Adrenal gland (tissue), 12 donors: ENCODE measurements around the gene FBLN5. TPM values are rescaled to one million over a fixed set of nuclear protein-coding genes. Genes with fewer than 3 reads are reported as not detected.

Source experiments
- DNase-seq, 7 donors: peaks; one replicate each; pipeline ENCODE4 v3.0.0-alpha.2; 2019 to 2020
- H3K27ac ChIP-seq, 5 donors: fragments of 200-600 bp; sonication (generic) in 4 of 5; 1 replicate in 3 of 5; 2 replicates in 2 of 5; pipeline versions ENCODE4 v1.5.1 to v1.8.0; 2016 to 2020; ENCODE audit warnings: mild to moderate bottlenecking in 1 of 5
- H3K27me3 ChIP-seq: fragments of 200-600 bp; 2 replicates; pipeline ENCODE4 v1.8.0; 2021
- H3K36me3 ChIP-seq, 2 donors: fragments of 200-600 bp; replicated peaks in 1 of 2; 1 replicate in 1 of 2; 2 replicates in 1 of 2; pipeline versions ENCODE4 v1.5.1 to v1.8.0; 2018 to 2022
- H3K4me1 ChIP-seq, 2 donors: fragments of 200-600 bp; replicated peaks in 1 of 2; 1 replicate in 1 of 2; 2 replicates in 1 of 2; pipeline versions ENCODE4 v1.5.1 to v1.8.0; 2018 to 2021
- H3K4me3 ChIP-seq, 4 donors: fragments of 200-600 bp; sonication (generic) in 3 of 4; one replicate each; pipeline ENCODE4 v1.5.1; 2016 to 2018
- H3K9me3 ChIP-seq, 3 donors: fragments of 200-600 bp; sonication (generic) in 1 of 3; replicated peaks in 1 of 3; 1 replicate in 2 of 3; 2 replicates in 1 of 3; pipeline versions ENCODE4 v1.5.1 to v1.8.0; 2016 to 2021
- POLR2A ChIP-seq, 2 donors: fragments of 450-650 bp; IDR thresholded peaks; one replicate each; pipeline ENCODE4 v1.6.1; 2017; ENCODE audit warnings: antibody characterized with exemption in 2 of 2, mild to moderate bottlenecking in 2 of 2, moderate library complexity in 1 of 2
- WGBS, 4 donors: extraction: QIAGEN DNeasy Blood & Tissue Kit in 2 of 4; methylation state at CpG; one replicate each; pipeline versions ENCODE4 v1.1.5 to v1.1.7; 2013 to 2017; 5-methylcytosine and 5-hydroxymethylcytosine counted together
- intact Hi-C, 2 donors: fragments of 100-400 bp; cut with DNase I; formaldehyde crosslinking; loops; one replicate each; pipeline versions ENCODE4 v1.14.1 to v1.15.0; 2022 to 2023
- polyA plus RNA-seq, 3 donors: library from polyadenylated mRNA; stranded (reverse); fragments of 200-250 nt in 2 of 3; fragments of 350-450 nt in 1 of 3; fragmentation: Illumina TruSeq in 1 of 3; extraction: RNeasy Lipid Tissue Mini Kit (QIAGEN cat#74804) in 1 of 3; gene quantifications; one replicate each; pipeline ENCODE4 v1.2.3, GENCODE V29; 2013 to 2014
- total RNA-seq, 9 donors: library from RNA; depleted of rRNA in 4 of 9; stranded (reverse); fragments of >200 nt in 4 of 9; fragments of 120-200 nt in 1 of 9; fragmentation: NEBNext Ultra II Directional in 1 of 9; extraction: Animal tissue kit (Norgen Biotek cat#: 25700) in 1 of 9; gene quantifications; one replicate each; pipeline versions ENCODE4 v1.1.0 to v1.2.4, GENCODE V29; 2013 to 2023
- TF ChIP-seq, protein P1 (sequence below), 6 experiments: fragments of 450-650 bp in 4 of 6; fragments of 200-600 bp in 2 of 6; sonication (generic) in 1 of 6; IDR thresholded peaks; 1 replicate in 5 of 6; 2 replicates in 1 of 6; pipeline versions ENCODE4 v1.5.1 to v1.8.0; 2016 to 2021; ENCODE audit warnings: antibody characterized with exemption in 6 of 6, mild to moderate bottlenecking in 2 of 6, moderate library complexity in 1 of 6
- donor health status: healthy with polysubstance abuse.
- donor health status: Bipolar disorder and iron deficiency.
- donor health status: DM: yes; HTN: yes; CAD: no.
- donor health status: DM: no; HTN: no; CAD: no.
- donor health status: DM: no; HTN: no; CAD: no.
- donor health status: DM: yes; HTN: yes; CAD: no.

FBLN5 gene
- total and polyA plus RNA-seq, 12 donors, result 26.0 to 389 (median 125) TPM

- 31 to 54% (median 45%) methylated on average over 12 of the region's 12 CpGs for WGBS, 4 donors
- Histone ChIP-seq H3K4me3 (peak overlapping the region in 1 of 4 donors; percentile 83), H3K9me3 (no peaks in the 10 kb centered on the region), H3K4me1 (peaks cover 5 to 15% of the 10 kb centered on the region in 2 donors), H3K36me3 (no peaks in the 10 kb centered on the region), H3K27ac (peak overlapping the region in 1 of 5 donors; percentile 82), H3K27me3 (peaks cover 17% of the 10 kb centered on the region)
- TF ChIP-seq, protein P1, sequence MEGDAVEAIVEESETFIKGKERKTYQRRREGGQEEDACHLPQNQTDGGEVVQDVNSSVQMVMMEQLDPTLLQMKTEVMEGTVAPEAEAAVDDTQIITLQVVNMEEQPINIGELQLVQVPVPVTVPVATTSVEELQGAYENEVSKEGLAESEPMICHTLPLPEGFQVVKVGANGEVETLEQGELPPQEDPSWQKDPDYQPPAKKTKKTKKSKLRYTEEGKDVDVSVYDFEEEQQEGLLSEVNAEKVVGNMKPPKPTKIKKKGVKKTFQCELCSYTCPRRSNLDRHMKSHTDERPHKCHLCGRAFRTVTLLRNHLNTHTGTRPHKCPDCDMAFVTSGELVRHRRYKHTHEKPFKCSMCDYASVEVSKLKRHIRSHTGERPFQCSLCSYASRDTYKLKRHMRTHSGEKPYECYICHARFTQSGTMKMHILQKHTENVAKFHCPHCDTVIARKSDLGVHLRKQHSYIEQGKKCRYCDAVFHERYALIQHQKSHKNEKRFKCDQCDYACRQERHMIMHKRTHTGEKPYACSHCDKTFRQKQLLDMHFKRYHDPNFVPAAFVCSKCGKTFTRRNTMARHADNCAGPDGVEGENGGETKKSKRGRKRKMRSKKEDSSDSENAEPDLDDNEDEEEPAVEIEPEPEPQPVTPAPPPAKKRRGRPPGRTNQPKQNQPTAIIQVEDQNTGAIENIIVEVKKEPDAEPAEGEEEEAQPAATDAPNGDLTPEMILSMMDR (IDR thresholded peaks at IDR 0.05), result no peak
- no peak for TF ChIP-seq POLR2A (IDR thresholded peaks at IDR 0.05)
- DNase-seq, result no peak
- intact Hi-C loops, result no loop called here
These were observed 110.4 kb downstream of the FBLN5 start for GRCh38 chr14:91837076-91837475.

GRCh38 chr14:91835920-91836843, 111.3 kb downstream of the FBLN5 start:
- Histone ChIP-seq H3K9me3 (no peaks in the 10 kb centered on the region), H3K4me1 (peaks cover 5 to 15% of the 10 kb centered on the region in 2 donors), H3K27me3 (peaks cover 17% of the 10 kb centered on the region), H3K27ac (peak overlapping the region in 4 of 5 donors; percentile 24 to 82 (median 34)), H3K4me3 (peak overlapping the region in 3 of 4 donors; percentile 24 to 92 (median 83)), H3K36me3 (no peaks in the 10 kb centered on the region)
- TF ChIP-seq POLR2A (IDR thresholded peaks at IDR 0.05), result peak in 1 of 2 donors; percentile 13
- TF ChIP-seq, protein P1 (IDR thresholded peaks at IDR 0.05), result no peak
- DNase-seq, result peak; percentile 32 to 84 (median 66)
- 1 to 6% (median 2%) methylated on average over 26 to 84 of the region's 84 CpGs for WGBS, 4 donors
- intact Hi-C loops, result no loop called here

- peak overlapping the region in 2 of 5 donors; percentile 24 to 82 for H3K27ac ChIP-seq
- no peaks in the 10 kb centered on the region for H3K9me3 ChIP-seq
- no peak for DNase-seq
- peaks cover 5 to 15% of the 10 kb centered on the region in 2 donors for H3K4me1 ChIP-seq
- no peaks in the 10 kb centered on the region for H3K36me3 ChIP-seq
- WGBS, 4 donors, result 9 to 15% (median 12%) methylated on average over 11 to 19 of the region's 19 CpGs
- TF ChIP-seq, protein P1 (IDR thresholded peaks at IDR 0.05), result no peak
- no peak for TF ChIP-seq POLR2A (IDR thresholded peaks at IDR 0.05)
- peaks cover 16% of the 10 kb centered on the region for H3K27me3 ChIP-seq
- intact Hi-C loops, result no loop called here
- peak overlapping the region in 2 of 4 donors; percentile 83 to 92 for H3K4me3 ChIP-seq
These were observed 112.1 kb downstream of the FBLN5 start for GRCh38 chr14:91835197-91835919.

DNA sequence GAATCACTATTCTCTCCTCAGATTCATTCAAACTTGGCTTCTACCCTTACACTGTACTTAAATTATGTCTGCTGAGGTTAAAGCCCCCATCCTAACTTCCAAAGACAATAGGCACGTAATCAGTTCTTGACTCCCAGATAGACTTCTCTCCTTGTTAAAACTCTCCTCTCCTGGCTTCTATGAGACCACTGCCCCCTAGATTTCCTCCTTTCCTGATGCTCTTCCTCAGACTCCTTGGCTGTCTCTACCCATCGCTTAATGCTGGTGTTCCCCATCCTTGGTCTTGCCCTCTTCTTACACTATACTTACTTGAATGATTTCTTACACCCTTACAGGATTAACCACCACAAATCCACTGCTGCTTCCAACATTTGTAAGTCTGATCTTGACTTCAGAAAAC, 112.9 kb downstream of the FBLN5 start:
- intact Hi-C loops, result no loop called here
- H3K36me3 ChIP-seq, result no peaks in the 10 kb centered on the region
- no peak for DNase-seq
- 73 to 85% (median 77%) methylated on average over 2 of the region's 2 CpGs for WGBS, 4 donors
- no peak overlapping the region for H3K4me3 ChIP-seq
- no peak for TF ChIP-seq POLR2A (IDR thresholded peaks at IDR 0.05)
- TF ChIP-seq, protein P1 (IDR thresholded peaks at IDR 0.05), result no peak
- H3K27ac ChIP-seq, result no peak overlapping the region
- H3K27me3 ChIP-seq, result peaks cover 12% of the 10 kb centered on the region
- H3K4me1 ChIP-seq, result peaks cover 5 to 15% of the 10 kb centered on the region in 2 donors
- H3K9me3 ChIP-seq, result no peaks in the 10 kb centered on the region
